HepG2 (cell line): ENCODE measurements around the gene PAIP2. TPM values are rescaled to one million over a fixed set of nuclear protein-coding genes. Genes with fewer than 3 reads are reported as not detected.

Experiments used
- BCLAF1 ChIP-seq: fragments of 450-650 bp; IDR thresholded peaks from 2 replicates; pipeline ENCODE4 v1.6.1; 2017; ENCODE audit warnings: mild to moderate bottlenecking
- CREB3 ChIP-seq: sonication (generic); formaldehyde crosslinking; IDR thresholded peaks from 2 replicates; pipeline ENCODE4 v1.5.0; 2020; ENCODE audit warnings: missing genetic modification reagents
- FOXC1 ChIP-seq: sonication (generic); formaldehyde crosslinking; IDR thresholded peaks from 2 replicates; pipeline ENCODE4 v1.8.0; 2022; ENCODE audit warnings: mild to moderate bottlenecking, missing genetic modification reagents, borderline replicate concordance
- FOXK1 ChIP-seq: sonication (generic); formaldehyde crosslinking; IDR thresholded peaks from 2 replicates; pipeline ENCODE4 v1.4.0; 2020; ENCODE audit warnings: low read depth, missing genetic modification reagents, borderline replicate concordance
- GATAD1 ChIP-seq: IDR thresholded peaks from 2 replicates; pipeline ENCODE4 v1.6.1; 2016; ENCODE audit warnings: missing genetic modification reagents, missing compliant biosample characterization
- HCFC1 ChIP-seq: fragments of 150-350 bp; IDR thresholded peaks from 2 replicates; pipeline ENCODE4 v1.6.1; 2014; ENCODE audit warnings: low read depth, low read length
- MATR3 ChIP-seq: sonication (generic); formaldehyde crosslinking; IDR thresholded peaks from 2 replicates; pipeline ENCODE4 v1.4.0; 2020; ENCODE audit warnings: missing genetic modification reagents
- MED8 ChIP-seq: sonication (generic); formaldehyde crosslinking; IDR thresholded peaks from 2 replicates; pipeline ENCODE4 v1.8.1; 2023; ENCODE audit warnings: mild to moderate bottlenecking, missing genetic modification reagents; ENCODE audit not compliant: insufficient replicate concordance
- PCBP2 ChIP-seq: fragments of 200-400 bp; formaldehyde crosslinking; optimal IDR thresholded peaks from 2 replicates; pipeline ENCODE3; 2018; ENCODE audit warnings: low read length, low read depth; ENCODE audit not compliant: poor library complexity, severe bottlenecking
- RAD51 ChIP-seq: fragments of 450-650 bp; IDR thresholded peaks from 2 replicates; pipeline ENCODE4 v1.6.1; 2016; ENCODE audit warnings: borderline replicate concordance
- RARG ChIP-seq: sonication (generic); formaldehyde crosslinking; IDR thresholded peaks from 2 replicates; pipeline ENCODE4 v1.4.0; 2020; ENCODE audit warnings: low read depth, mild to moderate bottlenecking, missing genetic modification reagents
- RFX1 ChIP-seq: fragments of 450-650 bp; IDR thresholded peaks from 2 replicates; pipeline ENCODE4 v1.6.1; 2017
- SP1 ChIP-seq, 2 experiments: fragments of 450-650 bp in 1 of 2; sonication (generic) in 1 of 2; formaldehyde crosslinking in 1 of 2; IDR thresholded peaks; 2 replicates each; pipeline versions ENCODE4 v1.4.0 to v1.6.1; 2016 to 2020; ENCODE audit warnings: missing genetic modification reagents in 1 of 2
- TEAD3 ChIP-seq: optimal IDR thresholded peaks from 2 replicates; pipeline ENCODE3; 2016; ENCODE audit warnings: borderline replicate concordance
- TEF ChIP-seq: sonication (generic); formaldehyde crosslinking; IDR thresholded peaks from 2 replicates; pipeline ENCODE4 v1.5.0; 2020; ENCODE audit warnings: missing genetic modification reagents
- ZBTB7A ChIP-seq: sonication (generic); formaldehyde crosslinking; IDR thresholded peaks from 2 replicates; pipeline ENCODE4 v1.8.0; 2022; ENCODE audit warnings: mild to moderate bottlenecking, missing genetic modification reagents
- ZBTB7B ChIP-seq: sonication (generic); formaldehyde crosslinking; IDR thresholded peaks from 2 replicates; pipeline ENCODE4 v1.4.0; 2020; ENCODE audit warnings: missing genetic modification reagents
- ZFP36L2 ChIP-seq: sonication (generic); formaldehyde crosslinking; IDR thresholded peaks from 2 replicates; pipeline ENCODE4 v1.4.0; 2020; ENCODE audit warnings: missing genetic modification reagents
- ZNF232 ChIP-seq: sonication (generic); formaldehyde crosslinking; IDR thresholded peaks from 2 replicates; pipeline ENCODE4 v1.4.0; 2020; ENCODE audit warnings: missing genetic modification reagents, borderline replicate concordance
- ZNF564 ChIP-seq: sonication (generic); formaldehyde crosslinking; IDR thresholded peaks from 2 replicates; pipeline ENCODE4 v1.8.1; 2023; ENCODE audit warnings: mild to moderate bottlenecking, missing genetic modification reagents
- ZNF691 ChIP-seq: sonication (generic); formaldehyde crosslinking; IDR thresholded peaks from 2 replicates; pipeline ENCODE4 v1.4.0; 2020; ENCODE audit warnings: missing genetic modification reagents, low read depth, mild to moderate bottlenecking, borderline replicate concordance
- ZZZ3 ChIP-seq: sonication (generic); formaldehyde crosslinking; IDR thresholded peaks from 2 replicates; pipeline ENCODE4 v1.4.0; 2020; ENCODE audit warnings: missing genetic modification reagents, mild to moderate bottlenecking, borderline replicate concordance
- polyA plus RNA-seq, 8 experiments: library from polyadenylated mRNA; depleted of rRNA in 3 of 8; stranded (reverse) in 7 of 8; unstranded in 1 of 8; fragments of >200 nt; fragmentation: Illumina TruSeq in 4 of 8; extraction: Trizol in 4 of 8; gene quantifications; 2 replicates each; pipeline versions ENCODE4 v1.2.1 to v1.2.3, GENCODE V29; 2011 to 2016; ENCODE audit warnings: low read depth in 4 of 8, missing spikeins in 1 of 8, mixed read lengths in 1 of 8; ENCODE audit not compliant: insufficient read depth in 1 of 8
- total RNA-seq, 5 experiments: library from RNA; depleted of rRNA; stranded (reverse); fragments of >200 nt; fragmentation: Illumina TruSeq; extraction: Trizol; gene quantifications; 2 replicates each; pipeline ENCODE4 v1.2.3, GENCODE V29; 2016; ENCODE audit warnings: low read depth in 1 of 5

PAIP2 gene
- total and polyA plus RNA-seq, 2 of the 13 experiments (the other 11 are each of a cell fraction or from before 2014, with no cell fraction given): 61.5 to 76.3 TPM

GRCh38 chr5:139383275-139383992 is 41.8 kb downstream of the PAIP2 start, which contains the start of gene SLC23A1 (continued):
- TF ChIP-seq MED8 (CRISPR knock-in tag) (no peak), CREB3 (CRISPR knock-in tag) (no peak), ZNF232 (CRISPR knock-in tag) (no peak), BCLAF1 (no peak), ZFP36L2 (no peak), ZBTB7A (CRISPR knock-in tag) (no peak), RFX1 (no peak), ZZZ3 (CRISPR knock-in tag) (no peak), ZBTB7B (no peak), HCFC1 (no peak), PCBP2 (no peak), ZNF564 (CRISPR knock-in tag) (no peak), GATAD1 (CRISPR knock-in tag) (no peak), ZNF691 (CRISPR knock-in tag) (no peak), RAD51 (no peak), MATR3 (CRISPR knock-in tag) (no peak), RARG (CRISPR knock-in tag) (no peak), TEAD3 (CRISPR knock-in tag) (peak; percentile 57), FOXC1 (CRISPR knock-in tag) (no peak), TEF (CRISPR knock-in tag) (no peak; the same call in 1 of the 2 replicates), FOXK1 (CRISPR knock-in tag) (no peak), SP1 (IDR thresholded peaks at IDR 0.05) (no peak), SP1 (CRISPR knock-in tag; IDR thresholded peaks at IDR 0.05) (no peak)
